KMS-11 (cell line): ENCODE data around the gene MSI2.

Source experiments
- H2AFZ ChIP-seq: fragments of 200-600 bp; sonication (generic); 2 replicates; pipeline ENCODE4 v1.6.1; 2016; ENCODE audit warnings: antibody characterized with exemption, mixed run types, low read depth
- H3K27ac ChIP-seq: fragments of 200-600 bp; sonication (generic); 2 replicates; pipeline ENCODE4 v1.6.1; 2016; ENCODE audit warnings: mild to moderate bottlenecking, mixed run types
- H3K27me3 ChIP-seq: fragments of 200-600 bp; sonication (generic); 2 replicates; pipeline ENCODE4 v1.6.1; 2017; ENCODE audit warnings: mild to moderate bottlenecking, low read depth, mixed run types, moderate library complexity; ENCODE audit not compliant: insufficient read depth
- H3K36me3 ChIP-seq: fragments of 200-600 bp; sonication (generic); 2 replicates; pipeline ENCODE4 v1.6.1; 2017; ENCODE audit warnings: mild to moderate bottlenecking, mixed run types; ENCODE audit not compliant: insufficient read depth
- H3K4me1 ChIP-seq: fragments of 200-600 bp; sonication (generic); 2 replicates; pipeline ENCODE4 v1.6.1; 2016; ENCODE audit warnings: mild to moderate bottlenecking, low read depth, mixed run types; ENCODE audit not compliant: poor library complexity, severe bottlenecking
- H3K4me2 ChIP-seq: fragments of 200-600 bp; sonication (generic); 2 replicates; pipeline ENCODE4 v1.7.0; 2016; ENCODE audit warnings: mild to moderate bottlenecking, mixed run types
- H3K4me3 ChIP-seq: fragments of 200-600 bp; sonication (generic); IDR thresholded peaks from 2 replicates; pipeline ENCODE4 v1.6.1; 2017; ENCODE audit warnings: low read depth, low read length, mixed read lengths; ENCODE audit not compliant: insufficient read depth
- H3K79me2 ChIP-seq: fragments of 200-600 bp; sonication (generic); 2 replicates; pipeline ENCODE4 v1.6.1; 2016; ENCODE audit warnings: low read depth, mixed run types; ENCODE audit not compliant: insufficient read depth
- H3K9ac ChIP-seq: fragments of 200-600 bp; sonication (generic); 2 replicates; pipeline ENCODE4 v1.6.1; 2016; ENCODE audit warnings: mild to moderate bottlenecking, mixed run types
- H4K20me1 ChIP-seq: fragments of 200-600 bp; sonication (generic); 2 replicates; pipeline ENCODE4 v1.6.1; 2016; ENCODE audit warnings: mild to moderate bottlenecking, mixed run types; ENCODE audit not compliant: insufficient read depth
- CTCF ChIP-seq: fragments of 200-600 bp; sonication (generic); conservative IDR thresholded peaks from 2 replicates; pipeline ENCODE4 v1.6.1; 2017; ENCODE audit warnings: low read depth, mild to moderate bottlenecking, antibody characterized with exemption, low read length, moderate library complexity, mixed read lengths

The MSI2 gene

DNA sequence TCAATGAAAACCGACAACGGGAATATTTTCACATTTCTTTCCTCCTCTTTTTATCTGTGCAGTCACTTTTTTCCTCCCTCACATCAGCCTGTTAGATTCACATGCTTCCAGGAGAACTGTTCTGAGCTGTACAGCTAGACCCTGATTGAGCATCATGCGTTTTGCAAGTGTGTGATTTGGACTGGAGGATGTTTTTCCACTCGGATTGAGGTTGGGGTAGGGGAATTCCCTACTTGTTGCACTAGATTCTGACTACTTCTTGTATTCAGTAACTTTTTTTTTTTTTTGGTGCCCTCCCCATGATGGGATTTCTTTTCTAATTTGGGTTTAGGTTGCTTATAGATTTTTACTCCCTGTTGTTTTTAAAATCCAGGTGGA, 4.8 kb downstream of the MSI2 start:
- peaks cover 42% of the 10 kb centered on the region; the same call in 1 of the 2 replicates for H3K36me3 ChIP-seq
- H3K4me3 ChIP-seq, result no peak overlapping the region
- peak overlapping the region; percentile 23; the same call in 1 of the 2 replicates for H3K4me2 ChIP-seq
- no peaks in the 10 kb centered on the region for H3K27me3 ChIP-seq
- H3K4me1 ChIP-seq, result peaks cover 49% of the 10 kb centered on the region
- no peak overlapping the region for H2AFZ ChIP-seq
- peaks cover 93% of the 10 kb centered on the region for H3K79me2 ChIP-seq
- H3K9ac ChIP-seq, result no peak overlapping the region
- TF ChIP-seq CTCF, result no peak
- H4K20me1 ChIP-seq, result peaks cover 3% of the 10 kb centered on the region; the same call in 1 of the 2 replicates
- no peak overlapping the region for H3K27ac ChIP-seq

GRCh38 chr17:57262557-57262956, 6.2 kb downstream of the MSI2 start:
- Histone ChIP-seq H3K27me3 (no peaks in the 10 kb centered on the region), H4K20me1 (peaks cover 3% of the 10 kb centered on the region; the same call in 1 of the 2 replicates), H3K4me3 (no peak overlapping the region), H3K79me2 (peaks cover 96% of the 10 kb centered on the region), H3K36me3 (peaks cover 42% of the 10 kb centered on the region; the same call in 1 of the 2 replicates), H3K9ac (no peak overlapping the region), H2AFZ (no peak overlapping the region), H3K4me1 (peaks cover 49% of the 10 kb centered on the region), H3K27ac (no peak overlapping the region), H3K4me2 (no peak overlapping the region)
- no peak for TF ChIP-seq CTCF

- Histone ChIP-seq H3K4me2 (no peak overlapping the region), H3K9ac (no peak overlapping the region), H3K27ac (no peak overlapping the region), H3K79me2 (peaks cover 96% of the 10 kb centered on the region), H4K20me1 (peaks cover 3% of the 10 kb centered on the region; the same call in 1 of the 2 replicates), H2AFZ (no peak overlapping the region), H3K4me3 (no peak overlapping the region), H3K36me3 (peaks cover 42% of the 10 kb centered on the region; the same call in 1 of the 2 replicates), H3K4me1 (peaks cover 42% of the 10 kb centered on the region), H3K27me3 (no peaks in the 10 kb centered on the region)
- TF ChIP-seq CTCF, result no peak
These were observed 7.9 kb downstream of the MSI2 start for GRCh38 chr17:57264250-57264649.

DNA sequence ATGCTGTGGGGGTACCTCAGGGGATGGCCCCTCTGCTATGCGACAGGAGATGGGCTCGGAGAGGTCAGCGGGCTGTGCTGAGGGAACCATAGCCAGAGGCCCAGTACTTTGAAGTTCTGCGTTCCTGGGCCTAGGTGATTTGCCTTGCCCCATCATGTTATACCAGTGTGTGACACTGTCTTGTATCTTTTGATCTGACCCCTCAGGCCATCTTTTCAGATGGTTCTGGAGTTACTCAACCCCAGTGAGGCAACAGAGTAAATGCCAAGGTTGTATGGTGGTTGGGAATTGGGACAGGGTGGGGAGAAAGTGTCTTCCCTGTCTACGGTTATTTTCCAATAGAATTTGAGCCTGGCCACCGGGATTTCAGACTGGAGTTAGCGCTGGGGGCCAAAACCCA, 8.5 kb downstream of the MSI2 start:
- Histone ChIP-seq H3K4me2 (no peak overlapping the region), H4K20me1 (peaks cover 8% of the 10 kb centered on the region), H2AFZ (no peak overlapping the region), H3K27me3 (no peaks in the 10 kb centered on the region), H3K27ac (no peak overlapping the region), H3K36me3 (peaks cover 42% of the 10 kb centered on the region; the same call in 1 of the 2 replicates), H3K4me1 (peaks cover 37% of the 10 kb centered on the region), H3K79me2 (peaks cover 96% of the 10 kb centered on the region), H3K9ac (no peak overlapping the region), H3K4me3 (no peak overlapping the region)
- TF ChIP-seq CTCF, result no peak
